ENCODE results near the gene ERMP1.

GRCh38 chr9:5764130-5764868 is 68.6 kb downstream of the ERMP1 start:
- TF ChIP-seq CTCF (IDR thresholded peaks at IDR 0.05) = no peak
- no peak for TF ChIP-seq EP300 (IDR thresholded peaks at IDR 0.05)
- TF ChIP-seq POLR2A (IDR thresholded peaks at IDR 0.05; ENCODE audit: low read depth) = no peak

Data from esophagus muscularis mucosa (tissue), 4 donors.